ENCODE data around the gene PIGR.
A peak's percentile ranks its signal among the peaks of the same experiment; 100 is the strongest.

The PIGR gene

GRCh38 chr1:206957639-206958038 is 11.4 kb upstream of the PIGR start:
- DNase-seq: no peak

DNA sequence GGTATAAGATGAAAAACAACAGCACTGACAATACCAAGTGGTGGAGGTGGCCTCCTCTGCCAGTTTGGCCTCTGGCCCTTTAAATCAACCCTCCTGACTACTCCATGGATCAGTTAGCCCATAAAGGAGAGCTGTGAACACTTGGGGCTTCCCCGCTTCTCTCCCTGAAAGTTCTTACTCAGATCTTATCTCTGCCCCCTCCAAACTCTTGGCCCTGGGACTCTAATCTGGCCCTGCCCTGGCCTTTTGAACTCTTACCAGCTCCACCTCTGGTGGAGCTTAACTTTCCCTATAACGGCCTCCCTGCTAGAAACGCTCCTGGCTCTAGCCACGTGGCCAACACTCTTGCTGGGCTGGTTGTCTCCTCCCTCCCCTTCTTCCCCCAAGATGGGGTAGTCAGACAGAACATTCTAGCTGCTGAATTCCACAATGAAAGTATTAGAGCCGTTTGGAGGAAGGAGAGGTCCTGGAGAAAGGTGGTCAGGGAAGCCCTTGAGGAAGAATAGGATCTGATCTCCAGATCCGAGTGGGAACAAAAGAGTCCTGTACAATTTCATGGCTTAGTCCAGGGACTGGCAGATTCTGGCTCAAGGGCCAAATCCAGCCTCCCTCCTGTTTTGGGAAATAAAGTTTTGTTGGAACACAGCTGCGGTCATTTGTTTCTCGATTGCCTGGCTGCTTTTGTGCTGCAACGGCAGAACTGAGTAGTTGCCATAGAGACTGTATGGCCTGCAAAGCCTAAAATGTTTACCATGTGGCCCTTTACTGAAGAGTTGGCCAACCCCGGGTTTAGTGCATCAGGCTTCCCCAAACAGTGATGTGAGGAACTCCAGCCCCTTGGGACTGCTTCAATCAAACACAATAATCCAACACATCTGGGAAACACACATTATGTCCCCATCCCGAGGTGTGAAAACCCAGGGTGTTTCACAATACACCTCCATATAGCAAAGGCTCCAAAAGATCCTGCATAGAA is 9.5 kb upstream of the PIGR start:
- no peak for DNase-seq

GRCh38 chr1:206954459-206955342 is 8.4 kb upstream of the PIGR start:
- no peak for DNase-seq

DNA sequence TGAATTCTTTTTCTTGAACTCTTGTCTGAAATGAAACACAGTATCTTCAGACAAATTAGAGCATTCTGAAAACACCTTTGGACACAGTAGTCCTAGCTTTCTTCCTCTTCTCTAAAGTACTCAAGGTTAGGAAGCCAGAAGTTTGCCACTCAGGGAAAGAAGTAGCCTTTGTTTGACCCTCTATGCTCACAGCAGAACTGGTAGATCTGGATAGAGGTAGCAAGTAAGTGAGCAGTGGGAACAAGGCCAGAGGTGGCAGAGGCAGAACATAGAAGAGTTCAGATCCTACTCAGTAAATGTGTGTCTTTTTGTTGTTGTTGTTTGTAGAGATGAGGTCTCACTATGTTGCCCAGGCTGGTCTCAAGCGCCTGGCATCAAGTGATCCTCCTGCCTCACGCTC is 7.4 kb upstream of the PIGR start:
- DNase-seq: no peak

- DNase-seq: no peak
These were observed 6.9 kb upstream of the PIGR start for GRCh38 chr1:206953126-206953525.

- peak; percentile 27 to 35 for DNase-seq
These were observed 5.9 kb upstream of the PIGR start for GRCh38 chr1:206952171-206952570.

- no peak for DNase-seq
These were observed 5.2 kb upstream of the PIGR start for GRCh38 chr1:206951318-206952100.

GRCh38 chr1:206949641-206950040 is 3.4 kb upstream of the PIGR start:
- DNase-seq: no peak

DNA sequence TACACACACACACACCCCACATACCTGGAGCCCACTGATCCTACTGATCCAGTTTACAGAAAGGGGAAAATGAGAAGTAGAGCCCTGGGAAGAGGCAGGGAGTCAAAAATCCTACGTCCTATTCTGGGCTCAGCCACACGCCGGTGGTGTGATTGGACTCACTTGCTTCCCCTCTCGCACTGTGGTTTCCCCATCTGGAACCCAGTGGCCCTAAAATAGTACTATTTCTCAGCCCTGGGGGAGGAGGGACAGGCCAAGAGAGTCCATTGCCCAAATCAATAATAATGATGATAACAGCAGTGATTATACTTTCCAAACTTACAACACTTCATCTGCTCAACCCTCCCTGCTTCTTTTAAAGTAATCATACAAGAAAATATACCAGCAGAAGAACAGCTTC is 2.9 kb upstream of the PIGR start:
- no peak for DNase-seq

GRCh38 chr1:206947255-206947654 is 989 bp upstream of the PIGR start:
- no peak for DNase-seq

- no peak for DNase-seq
These were observed 487 bp downstream of the PIGR start for GRCh38 chr1:206945779-206946178.

DNA sequence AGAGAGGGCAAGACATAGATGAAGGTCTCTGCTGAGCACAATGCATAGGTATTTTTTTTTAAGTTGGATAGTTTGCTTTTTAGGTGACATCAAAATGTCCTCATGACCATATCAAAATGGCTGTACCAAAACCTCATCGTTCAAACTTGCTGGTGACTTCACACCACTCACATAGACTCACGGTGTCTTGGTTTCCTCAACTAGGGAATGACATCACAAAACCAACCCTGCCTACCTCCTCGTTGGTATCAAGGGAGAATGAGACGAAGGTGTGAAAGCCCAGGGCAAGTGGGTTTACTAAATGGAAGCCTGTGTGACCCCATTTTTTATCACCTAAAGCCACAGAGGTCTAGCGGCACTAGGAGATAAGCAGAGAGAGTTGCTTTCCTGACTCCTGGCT is 1.6 kb downstream of the PIGR start:
- DNase-seq: no peak

GRCh38 chr1:206941766-206942418 is 4.4 kb downstream of the PIGR start:
- DNase-seq: no peak

- DNase-seq: no peak
These were observed 5.7 kb downstream of the PIGR start for GRCh38 chr1:206940588-206940936.

- no peak for DNase-seq
These were observed 6.3 kb downstream of the PIGR start for GRCh38 chr1:206939841-206940587.

GRCh38 chr1:206939131-206939530 is 7.1 kb downstream of the PIGR start:
- no peak for DNase-seq

- no peak for DNase-seq
These were observed 8.8 kb downstream of the PIGR start for GRCh38 chr1:206937425-206937824.

DNA sequence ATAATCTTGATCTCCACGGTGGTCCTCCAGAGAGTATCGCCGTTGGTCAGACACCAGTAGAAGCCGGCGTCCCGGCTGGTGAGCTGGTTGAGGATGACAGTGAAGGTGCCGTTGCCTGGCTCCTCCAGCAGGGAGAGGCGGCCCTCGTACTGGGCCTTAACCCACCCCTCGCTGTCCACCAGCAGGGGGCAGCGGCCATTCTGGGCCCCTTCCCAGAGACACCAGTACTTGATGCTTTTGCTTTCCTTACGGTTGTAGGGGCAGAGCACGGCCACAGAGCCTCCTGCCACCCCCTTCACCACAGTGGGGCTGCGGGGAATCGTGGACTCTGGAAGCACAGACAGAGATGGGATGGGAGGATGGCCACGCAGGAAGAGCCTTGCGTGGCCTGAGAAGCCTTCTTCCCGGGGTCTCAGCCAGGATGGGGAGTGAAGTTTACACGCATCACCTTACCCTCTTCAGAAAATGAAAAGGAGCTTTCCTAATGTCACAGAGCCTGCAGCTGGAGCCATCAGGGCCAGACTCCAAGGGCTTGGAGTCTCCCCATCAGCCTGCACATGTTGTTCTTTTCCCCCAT is 10.7 kb downstream of the PIGR start:
- peak; percentile 37 to 44 for DNase-seq

GRCh38 chr1:206933333-206933945 is 12.8 kb downstream of the PIGR start:
- DNase-seq: peak; percentile 10 to 36

- no peak for DNase-seq
These were observed 14.1 kb downstream of the PIGR start for GRCh38 chr1:206932177-206932576.

DNA sequence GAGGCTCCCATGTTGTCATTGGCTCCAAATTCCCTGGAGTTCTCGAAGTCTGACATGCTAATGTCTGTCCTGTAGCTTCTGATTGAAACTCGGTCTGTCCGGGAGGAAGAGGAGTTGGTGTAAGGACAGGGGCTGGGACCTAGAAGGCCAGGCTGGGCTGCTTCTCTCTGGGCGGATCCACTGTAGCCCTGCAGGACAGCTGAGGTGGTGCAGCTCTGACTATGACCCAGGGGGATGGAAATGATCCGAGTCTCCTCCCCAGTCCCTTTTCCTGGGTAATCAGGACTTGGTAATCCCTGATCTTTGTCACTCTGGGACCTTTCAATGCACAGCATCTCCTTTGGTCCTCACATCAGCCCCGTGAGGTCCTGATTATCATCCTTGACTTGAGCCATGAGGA is 14.6 kb downstream of the PIGR start:
- no peak for DNase-seq

Data from AML-193 (cell line).